H1 (cell line): ENCODE results near the gene VSTM2B. TPM values are rescaled to one million over a fixed set of nuclear protein-coding genes. Genes with fewer than 3 reads are reported as not detected.
A peak's percentile ranks its signal among the peaks of the same experiment; 100 is the strongest.

Experiments
- ATF2 ChIP-seq: IDR thresholded peaks from 2 replicates; pipeline ENCODE4 v1.6.1; 2012; ENCODE audit warnings: low read length, inconsistent platforms
- CBX8 ChIP-seq: fragments of 300-800, 300-1000 bp; sonication (generic); IDR thresholded peaks from 2 replicates; pipeline ENCODE4 v1.7.1; 2016; ENCODE audit warnings: low read depth, low read length, borderline replicate concordance
- CREB1 ChIP-seq: IDR thresholded peaks from 2 replicates; pipeline ENCODE4 v1.6.1; 2012; ENCODE audit warnings: inconsistent platforms
- CTBP2 ChIP-seq: IDR thresholded peaks from 2 replicates; pipeline ENCODE4 v1.7.0; 2011; ENCODE audit warnings: borderline replicate concordance, mild to moderate bottlenecking, moderate library complexity, mixed read lengths, low read length; ENCODE audit not compliant: insufficient read depth, insufficient read length
- HDAC6 ChIP-seq: IDR thresholded peaks from one replicate; pipeline ENCODE4 v1.7.1; 2012; ENCODE audit warnings: low read depth, mild to moderate bottlenecking, inconsistent platforms, low read length, moderate library complexity
- KDM4A ChIP-seq: IDR thresholded peaks from one replicate; pipeline ENCODE4 v1.7.1; 2012; ENCODE audit warnings: low read depth, mild to moderate bottlenecking, moderate library complexity, low read length, inconsistent platforms; ENCODE audit not compliant: severe bottlenecking
- KDM5A ChIP-seq: fragments of 200-600 bp; IDR thresholded peaks from 2 replicates; pipeline ENCODE4 v1.7.1; 2012; ENCODE audit warnings: mild to moderate bottlenecking, low read length, inconsistent platforms, mixed read lengths
- MAFK ChIP-seq: IDR thresholded peaks from 2 replicates; pipeline ENCODE4 v1.6.1; 2012; ENCODE audit warnings: low read depth, mild to moderate bottlenecking, improper control_type of control experiment, low read length
- RAD21 ChIP-seq, 2 experiments: IDR thresholded peaks in 1 of 2; conservative IDR thresholded peaks in 1 of 2; 2 replicates each; pipeline ENCODE4 v1.6.1; 2011; ENCODE audit warnings: low read depth in 2 of 2, low read length in 2 of 2, improper control_type of control experiment in 1 of 2, inconsistent platforms in 1 of 2, mild to moderate bottlenecking in 1 of 2, moderate library complexity in 1 of 2
- SAP30 ChIP-seq: fragments of 300-600 bp; sonication (generic); IDR thresholded peaks from 2 replicates; pipeline ENCODE4 v1.7.1; 2012; ENCODE audit warnings: low read length, moderate library complexity, mild to moderate bottlenecking, inconsistent platforms; ENCODE audit not compliant: insufficient read depth, insufficient replicate concordance
- SIX5 ChIP-seq: IDR thresholded peaks from 2 replicates; pipeline ENCODE4 v1.6.1; 2011; ENCODE audit warnings: mild to moderate bottlenecking, low read depth, low read length
- TBP ChIP-seq: IDR thresholded peaks from 2 replicates; pipeline ENCODE4 v1.6.1; 2011; ENCODE audit warnings: low read depth, low read length, improper control_type of control experiment
- polyA plus RNA-seq, 7 experiments: library from polyadenylated mRNA; depleted of rRNA in 3 of 7; stranded (reverse) in 5 of 7; unstranded in 2 of 7; fragments of >200 nt in 5 of 7; fragments of 200-250 nt in 2 of 7; gene quantifications; 1 replicate in 5 of 7; 2 replicates in 1 of 7; 4 replicates in 1 of 7; pipeline versions ENCODE4 v1.2.1 to v1.2.3, GENCODE V29; 2011 to 2013; ENCODE audit warnings: missing spikeins in 2 of 7, mixed read lengths in 2 of 7
- total RNA-seq: library from RNA; stranded (reverse); fragmentation: NEBNext Ultra II Directional; extraction: Animal tissue kit (Norgen Biotek cat#: 25700); gene quantifications from 2 replicates; pipeline ENCODE4 v1.2.1, GENCODE V29; 2021
- TF ChIP-seq, protein P1 (sequence below): IDR thresholded peaks from 2 replicates; pipeline ENCODE4 v1.6.1; 2011; ENCODE audit warnings: low read depth, mild to moderate bottlenecking, low read length; ENCODE audit not compliant: insufficient read depth
- TF ChIP-seq, protein P2 (sequence below): IDR thresholded peaks from 2 replicates; pipeline ENCODE4 v1.6.1; 2012; ENCODE audit warnings: inconsistent platforms
- TF ChIP-seq, protein P3 (sequence below), 3 experiments: IDR thresholded peaks; 1 replicate in 2 of 3; 2 replicates in 1 of 3; pipeline versions ENCODE4 v1.5.1 to v1.6.1; 2011; ENCODE audit warnings: low read length in 3 of 3, mild to moderate bottlenecking in 3 of 3, inconsistent platforms in 2 of 3, low read depth in 1 of 3, moderate library complexity in 1 of 3; ENCODE audit not compliant: insufficient read depth in 1 of 3; ENCODE audit errors: control extremely low read depth in 1 of 3

VSTM2B gene
- total and polyA plus RNA-seq, 2 of the 8 experiments (the other 6 are each of a cell fraction or from before 2014, with no cell fraction given) = 0.82 to 1.5 TPM

DNA sequence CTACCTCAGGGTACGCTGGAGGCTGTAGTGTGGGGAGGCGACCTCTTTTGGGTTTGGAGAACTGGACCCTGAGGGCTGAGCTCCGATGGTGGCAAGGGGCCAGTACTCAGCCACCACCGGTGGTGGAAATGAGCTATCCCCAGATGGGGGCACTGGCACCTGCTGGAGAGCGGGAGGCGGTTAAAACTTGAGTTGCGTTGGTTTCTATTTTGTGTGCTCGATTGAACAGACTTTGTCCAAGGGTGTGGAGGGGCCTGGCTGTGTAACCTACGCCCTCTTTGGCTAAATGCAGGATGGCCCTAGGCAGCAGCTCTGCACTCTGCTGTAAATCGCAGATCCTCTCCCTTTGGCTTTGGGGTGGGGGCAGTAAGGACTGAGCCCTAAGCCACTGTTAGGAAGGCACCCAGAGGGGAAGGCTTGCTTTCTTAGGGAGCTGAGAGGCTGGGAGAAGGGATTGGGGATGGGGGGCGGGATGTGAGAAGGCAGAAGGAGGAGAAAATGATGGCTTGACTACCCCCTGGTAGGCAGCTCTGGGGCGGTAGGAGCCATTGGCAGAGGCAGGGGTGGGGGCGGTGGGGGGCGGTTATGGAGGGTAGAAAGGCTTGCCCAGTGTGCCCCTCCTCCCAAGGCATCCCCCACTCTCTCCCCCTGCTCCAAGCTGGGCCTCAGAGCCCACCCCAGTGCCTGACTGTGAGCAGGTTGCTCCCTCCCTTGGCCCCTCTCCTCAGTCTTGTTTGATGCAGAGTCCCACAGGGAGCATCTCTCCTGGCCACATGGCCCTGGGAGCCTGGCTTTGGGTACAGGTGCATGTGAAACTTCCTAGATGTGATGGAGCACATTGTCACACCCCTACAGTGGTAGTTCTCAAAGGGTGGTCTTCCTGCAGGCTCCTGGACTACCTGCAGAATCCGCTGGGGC is 5.0 kb downstream of the VSTM2B start (continued):
- TF ChIP-seq MAFK (no peak), CBX8 (no peak), RAD21 (IDR thresholded peaks at IDR 0.05 in 1 of 2, conservative IDR thresholded peaks at IDR 0.05 in 1 of 2; ENCODE audit: low read depth in 2 of 2, low read length in 2 of 2) (no peak; a peak in 1 of 4 replicates), CTBP2 (no peak), TBP (no peak), KDM5A (no peak), SIX5 (no peak), KDM4A (no peak), HDAC6 (no peak), CREB1 (no peak), ATF2 (no peak), SAP30 (no peak)
- TF ChIP-seq, protein P1, sequence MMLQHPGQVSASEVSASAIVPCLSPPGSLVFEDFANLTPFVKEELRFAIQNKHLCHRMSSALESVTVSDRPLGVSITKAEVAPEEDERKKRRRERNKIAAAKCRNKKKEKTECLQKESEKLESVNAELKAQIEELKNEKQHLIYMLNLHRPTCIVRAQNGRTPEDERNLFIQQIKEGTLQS = no peak
- TF ChIP-seq, protein P2, sequence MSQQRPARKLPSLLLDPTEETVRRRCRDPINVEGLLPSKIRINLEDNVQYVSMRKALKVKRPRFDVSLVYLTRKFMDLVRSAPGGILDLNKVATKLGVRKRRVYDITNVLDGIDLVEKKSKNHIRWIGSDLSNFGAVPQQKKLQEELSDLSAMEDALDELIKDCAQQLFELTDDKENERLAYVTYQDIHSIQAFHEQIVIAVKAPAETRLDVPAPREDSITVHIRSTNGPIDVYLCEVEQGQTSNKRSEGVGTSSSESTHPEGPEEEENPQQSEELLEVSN = 0 out of 2 replicates have a peak, but pooled peaks have one; percentile 50
- TF ChIP-seq, protein P3, sequence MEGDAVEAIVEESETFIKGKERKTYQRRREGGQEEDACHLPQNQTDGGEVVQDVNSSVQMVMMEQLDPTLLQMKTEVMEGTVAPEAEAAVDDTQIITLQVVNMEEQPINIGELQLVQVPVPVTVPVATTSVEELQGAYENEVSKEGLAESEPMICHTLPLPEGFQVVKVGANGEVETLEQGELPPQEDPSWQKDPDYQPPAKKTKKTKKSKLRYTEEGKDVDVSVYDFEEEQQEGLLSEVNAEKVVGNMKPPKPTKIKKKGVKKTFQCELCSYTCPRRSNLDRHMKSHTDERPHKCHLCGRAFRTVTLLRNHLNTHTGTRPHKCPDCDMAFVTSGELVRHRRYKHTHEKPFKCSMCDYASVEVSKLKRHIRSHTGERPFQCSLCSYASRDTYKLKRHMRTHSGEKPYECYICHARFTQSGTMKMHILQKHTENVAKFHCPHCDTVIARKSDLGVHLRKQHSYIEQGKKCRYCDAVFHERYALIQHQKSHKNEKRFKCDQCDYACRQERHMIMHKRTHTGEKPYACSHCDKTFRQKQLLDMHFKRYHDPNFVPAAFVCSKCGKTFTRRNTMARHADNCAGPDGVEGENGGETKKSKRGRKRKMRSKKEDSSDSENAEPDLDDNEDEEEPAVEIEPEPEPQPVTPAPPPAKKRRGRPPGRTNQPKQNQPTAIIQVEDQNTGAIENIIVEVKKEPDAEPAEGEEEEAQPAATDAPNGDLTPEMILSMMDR (IDR thresholded peaks at IDR 0.05; ENCODE audit: control extremely low read depth in 1 of 3, insufficient read depth in 1 of 3, low read depth in 1 of 3, low read length in 3 of 3) = peak in 1 of 3 experiments; percentile 7; a peak in 1 of 4 replicates
